ENCODE results near the gene RAPGEF4. TPM values are rescaled to one million over a fixed set of nuclear protein-coding genes. Genes with fewer than 3 reads are reported as not detected.

The RAPGEF4 gene
- total and polyA plus RNA-seq, 2 of the 8 experiments (the other 6 are each of a cell fraction or from before 2014, with no cell fraction given) = 1.2 to 2.6 TPM

- no peak for TF ChIP-seq CHD7 (IDR thresholded peaks at IDR 0.05; ENCODE audit: insufficient replicate concordance, low read length)
- TF ChIP-seq, protein P1, sequence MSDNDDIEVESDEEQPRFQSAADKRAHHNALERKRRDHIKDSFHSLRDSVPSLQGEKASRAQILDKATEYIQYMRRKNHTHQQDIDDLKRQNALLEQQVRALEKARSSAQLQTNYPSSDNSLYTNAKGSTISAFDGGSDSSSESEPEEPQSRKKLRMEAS (IDR thresholded peaks at IDR 0.05) = no peak
- no peak for TF ChIP-seq KDM1A (IDR thresholded peaks at IDR 0.05; ENCODE audit: borderline replicate concordance, low read length)
- TF ChIP-seq RFX5 (IDR thresholded peaks at IDR 0.05; ENCODE audit: borderline replicate concordance, low read depth, low read length) = no peak
- TF ChIP-seq KDM4A (IDR thresholded peaks at IDR 0.05; ENCODE audit: low read depth, low read length, severe bottlenecking) = no peak
Measured at GRCh38 chr2:172745636-172746035, 10.0 kb downstream of the RAPGEF4 start (continued).

All from H1 (cell line).